Mucosa of stomach (tissue), 1 donor: ENCODE data around the gene XYLT1.
A peak's percentile ranks its signal among the peaks of the same experiment; 100 is the strongest.

Experiments
- H3K27me3 ChIP-seq: one replicate; pipeline ENCODE4 v1.7.0; 2013; ENCODE audit warnings: mild to moderate bottlenecking, low read length; ENCODE audit not compliant: control insufficient read depth, insufficient read depth
- H3K36me3 ChIP-seq: one replicate; pipeline ENCODE4 v1.7.0; 2013; ENCODE audit warnings: low read length; ENCODE audit not compliant: control insufficient read depth, insufficient read depth
- H3K4me1 ChIP-seq: one replicate; pipeline ENCODE4 v1.7.0; 2013; ENCODE audit warnings: mild to moderate bottlenecking, low read length; ENCODE audit not compliant: control insufficient read depth, insufficient read depth
- H3K4me3 ChIP-seq: one replicate; pipeline ENCODE4 v1.7.0; 2013; ENCODE audit warnings: low read length
- H3K9ac ChIP-seq: one replicate; pipeline ENCODE4 v1.7.0; 2013; ENCODE audit warnings: mild to moderate bottlenecking, low read length, moderate library complexity
- H3K9me3 ChIP-seq: one replicate; pipeline ENCODE4 v1.7.0; 2013; ENCODE audit warnings: mild to moderate bottlenecking, low read length, moderate library complexity; ENCODE audit not compliant: control insufficient read depth
- donor health status: Pancreatic carcinoma.

Gene XYLT1

DNA sequence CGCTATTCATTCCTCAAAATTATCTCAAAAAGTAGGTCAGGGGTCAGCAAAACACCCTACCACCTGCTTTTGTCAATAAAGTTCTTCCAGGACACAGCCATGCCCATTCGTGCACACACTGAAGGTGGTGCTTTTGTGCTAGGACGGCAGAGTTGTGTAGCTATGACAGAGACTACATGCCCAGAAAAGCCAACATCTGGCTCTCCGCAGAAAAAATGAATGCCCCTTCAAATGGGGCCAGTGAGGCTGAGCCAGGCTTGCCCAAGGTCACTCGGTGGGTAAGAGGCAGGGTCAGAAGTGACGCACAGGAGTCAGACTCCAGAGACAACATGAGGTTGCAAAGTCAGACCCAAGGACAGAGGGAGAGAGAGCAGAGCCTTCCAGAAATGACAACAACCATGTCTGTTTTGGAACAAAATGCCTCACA is 200.1 kb downstream of the XYLT1 start:
- Histone ChIP-seq H3K4me3 (no peak overlapping the region), H3K36me3 (no peaks in the 10 kb centered on the region), H3K9ac (peak overlapping the region; percentile 43), H3K27me3 (no peaks in the 10 kb centered on the region), H3K9me3 (no peaks in the 10 kb centered on the region), H3K4me1 (peaks cover 66% of the 10 kb centered on the region)

DNA sequence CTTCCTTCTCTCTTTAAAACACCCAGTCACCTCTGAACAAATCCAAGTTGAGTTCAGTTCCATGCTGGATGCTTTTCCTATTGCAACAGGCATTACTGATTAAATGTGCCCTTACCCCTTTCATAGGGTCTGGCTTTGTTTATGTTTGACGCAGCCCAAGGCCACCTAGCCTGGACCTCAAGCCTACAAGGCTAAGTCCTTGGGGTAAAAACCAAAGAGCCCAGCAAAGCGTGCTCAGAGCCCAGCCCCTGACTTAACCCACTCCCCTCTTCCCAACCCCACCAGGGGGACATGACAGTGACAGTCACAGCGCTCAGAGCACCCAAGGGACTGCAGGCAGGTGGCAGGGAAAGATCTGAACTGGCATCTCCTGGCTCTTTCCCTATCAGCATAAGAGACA is 200.6 kb downstream of the XYLT1 start:
- Histone ChIP-seq H3K4me1 (peaks cover 63% of the 10 kb centered on the region), H3K27me3 (no peaks in the 10 kb centered on the region), H3K36me3 (no peaks in the 10 kb centered on the region), H3K9me3 (no peaks in the 10 kb centered on the region), H3K9ac (peak overlapping the region; percentile 42), H3K4me3 (no peak overlapping the region)

DNA sequence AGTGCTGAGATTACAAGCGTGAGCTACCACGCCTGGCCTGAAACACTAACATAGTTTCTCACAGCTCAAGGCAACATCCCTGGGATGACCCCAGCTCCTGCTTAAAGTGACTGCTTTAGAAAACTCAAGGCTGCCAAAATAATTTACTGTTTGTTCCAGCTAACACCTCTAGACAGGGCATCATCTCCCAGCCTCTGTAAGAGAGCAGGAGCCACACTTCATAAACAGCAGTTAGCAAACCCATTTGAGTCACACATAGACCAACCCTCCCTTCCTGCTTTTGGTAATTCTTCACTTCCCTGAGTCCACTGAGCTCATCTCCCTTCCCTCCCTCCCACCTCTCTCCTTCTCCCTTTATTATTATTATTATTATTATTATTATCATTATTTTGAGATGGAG is 201.3 kb downstream of the XYLT1 start:
- Histone ChIP-seq H3K27me3 (no peaks in the 10 kb centered on the region), H3K4me3 (no peak overlapping the region), H3K36me3 (no peaks in the 10 kb centered on the region), H3K9me3 (no peaks in the 10 kb centered on the region), H3K4me1 (peaks cover 56% of the 10 kb centered on the region), H3K9ac (no peak overlapping the region)

DNA sequence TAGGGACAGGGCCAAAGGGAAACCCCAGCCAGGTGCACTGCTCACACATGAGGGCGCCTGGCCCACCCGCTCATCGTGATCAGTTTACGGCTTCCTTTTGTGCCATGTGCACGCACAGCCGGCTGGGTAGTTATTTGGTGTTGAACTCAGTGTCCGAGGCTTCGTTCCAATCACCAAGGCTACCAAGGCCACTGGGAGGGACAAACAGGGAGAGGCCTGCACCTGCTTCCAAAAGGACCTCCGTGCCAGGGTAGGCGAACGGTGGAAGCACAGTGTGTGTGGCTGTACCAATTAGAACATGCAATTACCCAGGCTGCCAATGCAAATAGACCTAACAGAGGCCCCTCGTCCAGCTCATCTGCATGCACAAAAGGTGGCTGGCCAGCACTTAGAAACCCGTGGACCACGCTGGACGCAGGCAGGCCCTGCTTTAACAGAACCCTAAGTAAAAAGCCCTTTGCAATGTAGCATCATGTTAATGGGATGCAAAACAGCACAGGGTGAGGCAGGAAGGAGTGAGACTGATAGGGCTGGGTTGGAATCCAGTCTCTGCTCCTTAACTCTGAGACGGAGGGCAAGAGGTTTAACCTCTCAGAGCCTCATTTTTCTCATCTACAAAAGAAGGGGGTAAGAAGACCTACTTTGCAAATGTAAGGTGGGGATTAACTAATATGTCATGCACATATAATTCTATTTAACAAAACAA is 204.0 kb downstream of the XYLT1 start:
- H3K9ac ChIP-seq = no peak overlapping the region
- H3K9me3 ChIP-seq = no peaks in the 10 kb centered on the region

DNA sequence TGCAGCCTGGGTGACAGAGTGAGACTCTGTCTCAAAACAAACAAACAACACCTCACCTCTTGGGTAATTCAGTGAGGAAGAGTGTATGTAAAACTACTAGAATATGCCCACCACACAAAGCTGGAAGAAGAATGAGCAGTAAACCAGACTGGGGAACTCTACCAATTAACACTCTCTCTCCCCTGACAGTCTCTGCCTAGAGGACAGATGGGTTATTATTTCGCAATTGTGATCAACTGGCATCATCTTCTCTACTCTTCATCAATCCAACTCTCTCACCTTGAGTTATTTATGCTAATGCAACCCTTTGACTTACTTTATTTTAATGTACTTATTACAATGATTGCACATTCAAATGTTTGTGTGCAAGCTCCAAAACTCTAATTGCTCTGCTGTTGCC is 205.6 kb downstream of the XYLT1 start:
- Histone ChIP-seq H3K4me1 (peaks cover 23% of the 10 kb centered on the region), H3K9me3 (no peaks in the 10 kb centered on the region), H3K27me3 (no peaks in the 10 kb centered on the region), H3K36me3 (no peaks in the 10 kb centered on the region), H3K9ac (no peak overlapping the region), H3K4me3 (no peak overlapping the region)

More for the DNA sequence above, 204.0 kb downstream of the XYLT1 start:
- Histone ChIP-seq H3K4me3 (no peak overlapping the region), H3K27me3 (no peaks in the 10 kb centered on the region), H3K36me3 (no peaks in the 10 kb centered on the region), H3K4me1 (peaks cover 33% of the 10 kb centered on the region)

DNA sequence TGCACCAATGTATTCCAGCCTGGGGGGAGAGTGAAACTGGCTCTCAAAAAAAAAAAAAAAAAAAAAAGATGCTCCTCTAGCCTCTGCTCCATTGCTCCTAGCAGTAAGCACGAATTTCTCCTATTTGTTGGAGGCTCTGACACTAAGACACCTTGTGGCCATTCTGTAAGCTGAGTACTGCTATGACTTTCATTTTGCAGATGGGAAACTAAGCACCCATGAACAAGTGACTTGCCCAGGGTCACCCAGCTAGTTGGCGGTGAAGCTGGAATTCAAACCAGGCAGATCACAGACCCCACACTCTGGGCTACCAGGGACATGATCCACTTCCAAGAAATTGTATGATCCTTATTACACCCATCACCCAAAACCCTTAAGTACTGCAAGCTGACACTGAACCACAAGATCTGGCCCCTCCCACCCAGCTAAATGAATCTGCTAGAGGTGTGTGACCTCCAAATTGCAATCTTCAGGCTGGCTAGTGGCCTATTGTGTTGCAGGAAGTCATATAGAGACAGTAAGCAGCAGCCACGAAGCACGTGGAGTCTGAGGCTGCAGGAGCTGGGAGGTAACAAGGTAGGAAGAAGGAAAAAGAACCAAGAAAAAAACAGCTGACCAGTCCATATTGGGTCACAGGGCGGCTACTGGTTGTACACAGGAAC is 209.4 kb downstream of the XYLT1 start:
- no peaks in the 10 kb centered on the region for H3K27me3 ChIP-seq
- no peaks in the 10 kb centered on the region for H3K9me3 ChIP-seq
- peaks cover 7% of the 10 kb centered on the region for H3K4me1 ChIP-seq
- no peaks in the 10 kb centered on the region for H3K36me3 ChIP-seq
- no peak overlapping the region for H3K4me3 ChIP-seq
- H3K9ac ChIP-seq = peak overlapping the region; percentile 17

DNA sequence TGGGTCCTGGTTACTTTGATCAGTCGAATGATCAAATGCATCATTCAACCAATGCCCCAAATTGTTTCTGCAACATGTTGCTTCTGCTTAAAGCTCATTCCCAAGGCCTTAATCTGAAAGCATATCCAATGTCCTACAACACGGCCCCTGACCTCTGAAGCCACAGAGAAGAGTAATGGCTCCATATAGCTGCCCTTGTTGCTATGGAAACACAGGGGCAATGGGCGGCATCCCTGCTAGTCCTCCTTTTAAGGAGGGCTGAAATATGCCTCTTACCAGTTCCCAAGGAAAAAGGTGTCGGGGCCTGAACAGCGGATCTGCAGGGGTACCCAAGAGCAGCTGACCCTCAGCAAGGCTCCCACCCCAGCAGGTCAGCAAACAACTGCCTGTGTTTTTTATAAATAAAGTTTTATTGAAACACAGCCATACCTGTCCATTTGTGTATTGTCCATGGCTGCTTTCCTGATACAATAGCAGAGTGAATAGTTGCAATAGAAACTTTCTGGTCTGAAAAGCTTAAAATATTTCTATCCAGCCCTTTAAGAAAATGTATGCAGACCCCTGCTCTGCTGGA is 210.4 kb downstream of the XYLT1 start:
- Histone ChIP-seq H3K27me3 (no peaks in the 10 kb centered on the region), H3K36me3 (no peaks in the 10 kb centered on the region), H3K9ac (no peak overlapping the region), H3K4me3 (no peak overlapping the region), H3K4me1 (peaks cover 6% of the 10 kb centered on the region), H3K9me3 (no peaks in the 10 kb centered on the region)

DNA sequence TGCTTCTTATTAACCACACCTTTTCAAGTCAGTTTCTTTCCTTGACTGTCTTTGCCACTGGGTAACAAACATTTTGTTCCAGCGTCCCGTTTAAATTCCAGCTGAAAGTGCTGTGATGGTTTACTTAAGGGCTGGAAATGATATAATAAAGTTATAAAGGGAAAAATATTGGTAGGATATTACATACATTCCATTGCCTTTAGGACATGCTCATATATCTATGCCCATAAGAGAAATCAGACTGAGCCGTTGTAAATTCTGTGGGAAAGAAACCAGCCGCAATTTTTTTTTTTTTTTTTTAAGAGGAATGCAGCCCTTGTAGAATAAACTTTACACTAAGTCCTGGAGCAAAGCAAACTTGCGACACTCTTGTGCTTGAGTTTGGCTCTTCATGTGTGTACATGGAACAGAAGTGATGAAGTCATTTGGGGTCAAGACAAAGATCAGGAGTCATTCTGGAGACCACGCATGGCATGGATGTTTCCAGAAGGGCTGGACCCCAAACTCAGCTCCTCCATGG is 210.9 kb downstream of the XYLT1 start:
- Histone ChIP-seq H3K4me3 (no peak overlapping the region), H3K36me3 (no peaks in the 10 kb centered on the region), H3K4me1 (peaks cover 6% of the 10 kb centered on the region), H3K9ac (no peak overlapping the region), H3K27me3 (no peaks in the 10 kb centered on the region), H3K9me3 (no peaks in the 10 kb centered on the region)

DNA sequence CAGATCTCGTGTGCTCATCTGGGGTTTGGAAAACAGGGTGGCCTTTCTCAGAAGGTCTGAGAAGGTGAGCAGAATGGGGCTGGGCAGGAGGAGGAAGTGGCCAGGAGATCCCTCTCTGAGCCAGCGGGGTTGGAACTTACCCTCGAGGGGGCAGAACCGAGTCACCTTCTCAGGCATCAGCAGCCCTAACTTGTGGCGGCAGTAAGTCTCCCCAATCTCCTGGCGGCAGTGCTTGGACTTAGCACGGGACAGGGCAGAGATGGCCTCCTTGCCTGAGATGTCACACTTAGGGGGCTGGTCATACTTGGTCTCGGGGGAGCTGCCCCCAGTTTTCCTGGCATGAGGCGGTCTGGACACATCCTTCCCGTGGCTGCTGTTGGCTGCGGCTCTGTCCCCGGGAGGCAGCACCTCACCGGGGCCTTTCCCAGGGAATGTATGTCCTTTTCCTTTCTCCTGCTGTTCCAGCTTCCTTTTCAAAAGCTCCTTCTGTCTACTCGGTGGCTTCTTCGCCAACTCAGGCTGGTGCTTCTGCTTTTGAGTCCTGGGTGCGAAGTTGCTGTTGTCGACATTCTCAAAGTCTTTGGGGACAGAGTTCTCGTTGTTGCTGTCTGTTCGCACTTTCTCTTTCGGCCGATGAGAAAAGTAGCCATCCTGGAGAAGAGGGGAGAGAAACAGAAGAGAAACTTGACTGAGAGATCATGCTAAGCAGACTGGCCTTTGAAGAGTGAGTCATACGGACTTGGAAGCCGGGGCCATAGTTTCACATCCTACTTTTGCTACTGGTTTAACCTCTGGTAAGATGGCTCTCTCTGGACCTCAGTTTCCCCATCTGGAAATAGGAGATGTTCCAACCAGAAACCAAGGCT is 211.7 kb downstream of the XYLT1 start:
- Histone ChIP-seq H3K4me3 (no peak overlapping the region), H3K9me3 (no peaks in the 10 kb centered on the region), H3K36me3 (no peaks in the 10 kb centered on the region), H3K27me3 (no peaks in the 10 kb centered on the region), H3K4me1 (peaks cover 6% of the 10 kb centered on the region), H3K9ac (no peak overlapping the region)

DNA sequence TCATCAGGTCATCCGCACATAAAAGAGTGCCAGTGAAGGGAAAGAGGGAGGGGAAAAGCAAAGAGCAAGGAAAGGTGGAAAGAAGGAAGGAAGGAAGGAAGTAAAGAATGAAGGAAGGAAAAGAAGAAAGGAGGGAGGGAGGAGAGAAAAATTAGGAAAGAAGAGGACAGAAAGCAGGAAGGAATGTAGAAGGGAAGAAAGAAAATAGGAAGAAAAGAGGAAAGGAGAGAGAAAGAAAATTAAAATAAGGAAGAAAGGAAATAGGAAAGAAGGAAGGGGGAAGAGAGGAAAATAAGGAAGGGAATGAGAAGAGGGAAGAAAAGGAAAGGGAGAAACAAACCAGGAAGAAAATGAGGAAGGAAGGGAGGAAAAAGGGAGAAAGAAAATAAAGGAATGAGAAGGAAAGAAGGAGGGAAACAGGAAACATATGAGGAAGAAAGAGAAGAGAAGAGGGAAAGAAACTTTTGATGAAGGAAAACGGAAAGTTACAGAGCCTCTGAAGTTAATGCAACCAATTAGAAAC is 212.6 kb downstream of the XYLT1 start:
- no peaks in the 10 kb centered on the region for H3K36me3 ChIP-seq
- no peaks in the 10 kb centered on the region for H3K27me3 ChIP-seq
- H3K9ac ChIP-seq = no peak overlapping the region
- H3K4me1 ChIP-seq = peaks cover 6% of the 10 kb centered on the region
- no peak overlapping the region for H3K4me3 ChIP-seq
- no peaks in the 10 kb centered on the region for H3K9me3 ChIP-seq

DNA sequence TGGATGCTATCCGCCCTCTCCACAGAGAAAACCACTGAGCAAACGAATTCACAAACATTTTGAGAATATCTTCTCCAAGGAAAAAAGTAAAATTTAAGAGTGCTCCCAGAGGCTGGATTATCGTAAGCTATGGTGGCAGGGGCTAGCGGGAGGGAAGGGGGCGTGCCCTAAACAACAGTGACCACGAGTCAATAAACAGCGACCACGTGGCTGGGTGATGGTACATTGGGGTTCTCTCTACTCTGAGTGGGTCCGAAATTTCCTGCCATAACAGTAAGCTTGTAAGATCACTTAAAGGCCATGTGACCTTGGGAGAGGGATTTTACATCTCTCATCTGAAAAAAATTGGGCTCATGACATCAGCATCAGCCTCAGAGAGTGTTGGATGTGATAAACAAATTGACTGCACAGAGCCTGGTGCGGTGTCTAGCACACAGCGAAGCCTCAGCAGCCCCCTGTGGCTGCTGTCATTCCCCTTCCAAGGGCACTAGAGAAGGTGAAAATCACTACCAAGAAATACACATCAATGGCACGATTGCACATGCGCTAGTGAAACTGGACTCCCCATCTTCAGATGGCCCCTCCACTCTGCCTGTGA is 213.2 kb downstream of the XYLT1 start:
- Histone ChIP-seq H3K4me1 (peaks cover 6% of the 10 kb centered on the region), H3K27me3 (no peaks in the 10 kb centered on the region), H3K4me3 (no peak overlapping the region)

More for the DNA sequence above, 213.2 kb downstream of the XYLT1 start:
- Histone ChIP-seq H3K36me3 (no peaks in the 10 kb centered on the region), H3K9ac (no peak overlapping the region), H3K9me3 (no peaks in the 10 kb centered on the region)
